Neural cell (in vitro differentiated cells): ENCODE data around the gene SYT7. TPM values are rescaled to one million over a fixed set of nuclear protein-coding genes. Genes with fewer than 3 reads are reported as not detected.
A peak's percentile ranks its signal among the peaks of the same experiment; 100 is the strongest.

Experiments
- H2AFZ ChIP-seq: fragments of 200-600, 300-800 bp; sonication (generic), shearing (Covaris generic); 2 replicates; pipeline ENCODE4 v1.6.0; 2014; ENCODE audit warnings: low read depth, mild to moderate bottlenecking, antibody characterized with exemption, low read length, moderate library complexity
- H3F3A ChIP-seq: fragments of 200-600 bp; shearing (Covaris generic); 2 replicates; pipeline ENCODE4 v1.6.1; 2016; ENCODE audit warnings: mild to moderate bottlenecking, moderate library complexity, mixed read lengths, antibody characterized with exemption, low read length; ENCODE audit not compliant: insufficient read depth, poor library complexity, severe bottlenecking
- H3K27ac ChIP-seq: fragments of 200-600, 300-800 bp; sonication (generic), shearing (Covaris generic); 2 replicates; pipeline ENCODE4 v1.5.1; 2014; ENCODE audit warnings: mild to moderate bottlenecking, low read length, moderate library complexity
- H3K27me3 ChIP-seq: fragments of 300-800, 200-600 bp; sonication (generic), shearing (Covaris generic); 2 replicates; pipeline ENCODE4 v1.6.0; 2014; ENCODE audit warnings: mild to moderate bottlenecking, low read depth, low read length, moderate library complexity; ENCODE audit not compliant: insufficient read depth
- H3K36me3 ChIP-seq: fragments of 300-800, 200-600 bp; sonication (generic), shearing (Covaris generic); 2 replicates; pipeline ENCODE4 v1.5.1; 2014; ENCODE audit warnings: mild to moderate bottlenecking, antibody characterized with exemption, low read length, moderate library complexity; ENCODE audit not compliant: insufficient read depth
- H3K4me2 ChIP-seq: fragments of 300-800, 200-600 bp; sonication (generic), shearing (Covaris generic); 2 replicates; pipeline ENCODE4 v1.6.0; 2014; ENCODE audit warnings: mild to moderate bottlenecking, low read length
- H3K4me3 ChIP-seq: fragments of 300-800, 200-600 bp; sonication (generic), shearing (Covaris generic); 2 replicates; pipeline ENCODE4 v1.5.1; 2014; ENCODE audit warnings: mild to moderate bottlenecking, low read length, moderate library complexity
- H3K79me2 ChIP-seq: fragments of 200-600 bp; shearing (Covaris generic); replicated peaks from 2 replicates; pipeline ENCODE4 v1.6.0; 2014; ENCODE audit warnings: mild to moderate bottlenecking, low read length, moderate library complexity; ENCODE audit not compliant: insufficient read depth
- H3K9ac ChIP-seq: fragments of 300-800, 200-600 bp; sonication (generic), shearing (Covaris generic); 2 replicates; pipeline ENCODE4 v1.6.1; 2016; ENCODE audit warnings: mild to moderate bottlenecking, low read length, mixed read lengths
- H3K9me2 ChIP-seq: fragments of 200-600 bp; shearing (Covaris generic); 2 replicates; pipeline ENCODE4 v1.6.1; 2016; ENCODE audit warnings: mild to moderate bottlenecking, low read length, mixed read lengths; ENCODE audit not compliant: insufficient read depth
- H3K9me3 ChIP-seq: fragments of 200-600, 300-800 bp; sonication (generic), shearing (Covaris generic); 2 replicates; pipeline ENCODE4 v1.6.1; 2016; ENCODE audit warnings: mild to moderate bottlenecking, mixed run types, low read length, moderate library complexity, mixed read lengths
- H4K20me1 ChIP-seq: fragments of 200-600 bp; shearing (Covaris generic); 2 replicates; pipeline ENCODE4 v1.6.1; 2016; ENCODE audit warnings: mild to moderate bottlenecking, mixed run types; ENCODE audit not compliant: insufficient read depth
- CTCF ChIP-seq: fragments of 450-650 bp; IDR thresholded peaks from 2 replicates; pipeline ENCODE4 v1.5.1; 2014; ENCODE audit warnings: antibody characterized with exemption, mild to moderate bottlenecking, moderate library complexity; ENCODE audit not compliant: poor library complexity, severe bottlenecking
- EP300 ChIP-seq: fragments of 450-650 bp; conservative IDR thresholded peaks from 2 replicates; pipeline ENCODE4 v1.6.1; 2014; ENCODE audit warnings: antibody characterized with exemption, mild to moderate bottlenecking, moderate library complexity; ENCODE audit not compliant: poor library complexity, severe bottlenecking
- EZH2 ChIP-seq: fragments of 200-600, 300-800 bp; shearing (Covaris generic), sonication (generic); IDR thresholded peaks from 2 replicates; pipeline ENCODE4 v1.6.1; 2014; ENCODE audit warnings: antibody characterized with exemption, low read length, borderline replicate concordance, mild to moderate bottlenecking; ENCODE audit not compliant: insufficient read depth, poor library complexity, severe bottlenecking
- MXI1 ChIP-seq: fragments of 450-650 bp; conservative IDR thresholded peaks from 2 replicates; pipeline ENCODE4 v1.6.1; 2014; ENCODE audit warnings: antibody characterized with exemption, mild to moderate bottlenecking; ENCODE audit not compliant: poor library complexity, severe bottlenecking
- POLR2AphosphoS5 ChIP-seq: IDR thresholded peaks from 2 replicates; pipeline ENCODE4 v1.6.1; 2012
- RAD21 ChIP-seq: fragments of 450-650 bp; conservative IDR thresholded peaks from 2 replicates; pipeline ENCODE4 v1.6.1; 2014; ENCODE audit warnings: antibody characterized with exemption, mild to moderate bottlenecking, moderate library complexity
- REST ChIP-seq: IDR thresholded peaks from 2 replicates; pipeline ENCODE4 v1.6.1; 2012; ENCODE audit warnings: borderline replicate concordance
- SMC3 ChIP-seq: fragments of 450-650 bp; conservative IDR thresholded peaks from 2 replicates; pipeline ENCODE4 v1.6.1; 2014; ENCODE audit warnings: antibody characterized with exemption, mild to moderate bottlenecking, moderate library complexity; ENCODE audit not compliant: poor library complexity
- TAF1 ChIP-seq: IDR thresholded peaks from 2 replicates; pipeline ENCODE4 v1.6.1; 2012; ENCODE audit warnings: low read depth
- polyA plus RNA-seq: library from polyadenylated mRNA; depleted of rRNA; stranded (reverse); fragments of >200 nt; gene quantifications from 2 replicates; pipeline ENCODE4 v1.2.3, GENCODE V29; 2014

SYT7 gene
- polyA plus RNA-seq, 1 donor from 2014 or later, result 14.0 TPM

GRCh38 chr11:61581931-61582330 lies 1.1 kb upstream of the SYT7 start:
- Histone ChIP-seq H3K4me2 (no peak overlapping the region), H3K9me2 (no peaks in the 10 kb centered on the region), H3K9me3 (no peaks in the 10 kb centered on the region), H3K4me3 (peak overlapping the region; percentile 59), H3K9ac (peak overlapping the region; percentile 60), H3K36me3 (no peaks in the 10 kb centered on the region), H3K79me2 (no peaks in the 10 kb centered on the region), H4K20me1 (no peaks in the 10 kb centered on the region), H3F3A (no peaks in the 10 kb centered on the region), H2AFZ (no peak overlapping the region), H3K27me3 (peaks cover 33% of the 10 kb centered on the region), H3K27ac (no peak overlapping the region)
- TF ChIP-seq POLR2AphosphoS5 (no peak), SMC3 (no peak), REST (no peak), MXI1 (no peak), RAD21 (no peak), EP300 (no peak), EZH2 (no peak), TAF1 (no peak), CTCF (no peak)

- H2AFZ ChIP-seq, result peak overlapping the region; percentile 21
- H3K9me3 ChIP-seq, result no peaks in the 10 kb centered on the region
- no peaks in the 10 kb centered on the region for H3K79me2 ChIP-seq
- TF ChIP-seq MXI1 (no peak), CTCF (peak; percentile 52), SMC3 (no peak), RAD21 (peak; percentile 27), EZH2 (no peak), EP300 (no peak), REST (no peak), POLR2AphosphoS5 (no peak), TAF1 (no peak)
- no peaks in the 10 kb centered on the region for H3F3A ChIP-seq
- H4K20me1 ChIP-seq, result no peaks in the 10 kb centered on the region
- H3K36me3 ChIP-seq, result no peaks in the 10 kb centered on the region
- H3K27me3 ChIP-seq, result peaks cover 29% of the 10 kb centered on the region
- H3K27ac ChIP-seq, result no peak overlapping the region
- H3K4me2 ChIP-seq, result peak overlapping the region; percentile 70
- peak overlapping the region; percentile 72 for H3K9ac ChIP-seq
- H3K9me2 ChIP-seq, result no peaks in the 10 kb centered on the region
- H3K4me3 ChIP-seq, result peak overlapping the region; percentile 90
Observed at GRCh38 chr11:61580271-61580888, 496 bp downstream of the SYT7 start.
